Nephron (organoid): ENCODE data around the gene MBOAT1.

Experiments
- H3K27ac Mint-ChIP-seq, 3 experiments: 2 replicates each; pipeline ENCODE4 v1.8.0; 2020; ENCODE audit warnings: mixed read lengths in 3 of 3, mild to moderate bottlenecking in 2 of 3, moderate library complexity in 1 of 3
- H3K27me3 Mint-ChIP-seq: 2 replicates; pipeline ENCODE4 v1.8.0; 2021; ENCODE audit warnings: low read depth, mild to moderate bottlenecking, moderate library complexity, mixed read lengths
- H3K36me3 Mint-ChIP-seq: 2 replicates; pipeline ENCODE4 v1.8.0; 2020; ENCODE audit warnings: low read depth, mixed read lengths
- H3K4me1 Mint-ChIP-seq: 2 replicates; pipeline ENCODE4 v1.8.0; 2020; ENCODE audit warnings: mixed read lengths
- H3K4me3 Mint-ChIP-seq, 3 experiments: 2 replicates each; pipeline ENCODE4 v1.8.0; 2020; ENCODE audit warnings: mild to moderate bottlenecking in 3 of 3, mixed read lengths in 3 of 3, moderate library complexity in 2 of 3
- H3K9me3 Mint-ChIP-seq: 2 replicates; pipeline ENCODE4 v1.8.0; 2020; ENCODE audit warnings: mixed read lengths
- CTCF ChIP-seq, 3 experiments: fragments of 200-600 bp; sonication (generic); IDR thresholded peaks; one replicate each; pipeline ENCODE4 v1.5.0; 2021; ENCODE audit warnings: antibody characterized with exemption in 3 of 3; ENCODE audit not compliant: unreplicated experiment in 3 of 3

MBOAT1 gene

GRCh38 chr6:20211037-20211940 is 980 bp downstream of the MBOAT1 start:
- H3K4me3 Mint-ChIP-seq = peak overlapping the region; percentile 89 to 97 (median 93)
- H3K27ac Mint-ChIP-seq = peak overlapping the region; percentile 87 to 95 (median 93)
- peaks cover 47% of the 10 kb centered on the region for H3K4me1 Mint-ChIP-seq
- H3K27me3 Mint-ChIP-seq = peaks cover 7% of the 10 kb centered on the region
- no peaks in the 10 kb centered on the region for H3K9me3 Mint-ChIP-seq
- H3K36me3 Mint-ChIP-seq = no peaks in the 10 kb centered on the region
- no peak for TF ChIP-seq CTCF (IDR thresholded peaks at IDR 0.05; ENCODE audit: unreplicated experiment in 3 of 3)

GRCh38 chr6:20210158-20210557 is 2.1 kb downstream of the MBOAT1 start:
- peak overlapping the region in 2 of 3 experiments; percentile 11 to 32 for H3K27ac Mint-ChIP-seq
- H3K4me1 Mint-ChIP-seq = peaks cover 43% of the 10 kb centered on the region
- TF ChIP-seq CTCF (IDR thresholded peaks at IDR 0.05; ENCODE audit: unreplicated experiment in 3 of 3) = no peak
- no peaks in the 10 kb centered on the region for H3K36me3 Mint-ChIP-seq
- no peaks in the 10 kb centered on the region for H3K9me3 Mint-ChIP-seq
- peak overlapping the region; percentile 10 to 49 (median 16) for H3K4me3 Mint-ChIP-seq
- H3K27me3 Mint-ChIP-seq = peaks cover 7% of the 10 kb centered on the region

GRCh38 chr6:20208687-20209378 is 3.4 kb downstream of the MBOAT1 start:
- Mint-ChIP-seq H3K4me1 (peaks cover 48% of the 10 kb centered on the region), H3K9me3 (no peaks in the 10 kb centered on the region), H3K27ac (peak overlapping the region; percentile 11 to 34 (median 11)), H3K4me3 (peak overlapping the region in 2 of 3 experiments; percentile 46 to 49), H3K36me3 (no peaks in the 10 kb centered on the region), H3K27me3 (peaks cover 7% of the 10 kb centered on the region)
- TF ChIP-seq CTCF (IDR thresholded peaks at IDR 0.05; ENCODE audit: unreplicated experiment in 3 of 3) = no peak

GRCh38 chr6:20207088-20207418 is 5.2 kb downstream of the MBOAT1 start:
- peak overlapping the region; percentile 63 to 83 (median 75) for H3K27ac Mint-ChIP-seq
- H3K4me1 Mint-ChIP-seq = peaks cover 45% of the 10 kb centered on the region
- no peaks in the 10 kb centered on the region for H3K9me3 Mint-ChIP-seq
- peaks cover 4% of the 10 kb centered on the region for H3K27me3 Mint-ChIP-seq
- H3K4me3 Mint-ChIP-seq = peak overlapping the region in 1 of 3 experiments; percentile 43
- no peak for TF ChIP-seq CTCF (IDR thresholded peaks at IDR 0.05; ENCODE audit: unreplicated experiment in 3 of 3)
- H3K36me3 Mint-ChIP-seq = no peaks in the 10 kb centered on the region

GRCh38 chr6:20205722-20206161 is 6.5 kb downstream of the MBOAT1 start:
- peak overlapping the region; percentile 23 to 75 (median 61) for H3K27ac Mint-ChIP-seq
- TF ChIP-seq CTCF (IDR thresholded peaks at IDR 0.05; ENCODE audit: unreplicated experiment in 3 of 3) = no peak
- H3K27me3 Mint-ChIP-seq = peaks cover under 1% of the 10 kb centered on the region
- H3K4me3 Mint-ChIP-seq = peak overlapping the region in 1 of 3 experiments; percentile 7
- H3K9me3 Mint-ChIP-seq = no peaks in the 10 kb centered on the region
- peaks cover 43% of the 10 kb centered on the region for H3K4me1 Mint-ChIP-seq
- no peaks in the 10 kb centered on the region for H3K36me3 Mint-ChIP-seq
